Measurements from ENCODE around the gene LGALS14.

Gene LGALS14

DNA sequence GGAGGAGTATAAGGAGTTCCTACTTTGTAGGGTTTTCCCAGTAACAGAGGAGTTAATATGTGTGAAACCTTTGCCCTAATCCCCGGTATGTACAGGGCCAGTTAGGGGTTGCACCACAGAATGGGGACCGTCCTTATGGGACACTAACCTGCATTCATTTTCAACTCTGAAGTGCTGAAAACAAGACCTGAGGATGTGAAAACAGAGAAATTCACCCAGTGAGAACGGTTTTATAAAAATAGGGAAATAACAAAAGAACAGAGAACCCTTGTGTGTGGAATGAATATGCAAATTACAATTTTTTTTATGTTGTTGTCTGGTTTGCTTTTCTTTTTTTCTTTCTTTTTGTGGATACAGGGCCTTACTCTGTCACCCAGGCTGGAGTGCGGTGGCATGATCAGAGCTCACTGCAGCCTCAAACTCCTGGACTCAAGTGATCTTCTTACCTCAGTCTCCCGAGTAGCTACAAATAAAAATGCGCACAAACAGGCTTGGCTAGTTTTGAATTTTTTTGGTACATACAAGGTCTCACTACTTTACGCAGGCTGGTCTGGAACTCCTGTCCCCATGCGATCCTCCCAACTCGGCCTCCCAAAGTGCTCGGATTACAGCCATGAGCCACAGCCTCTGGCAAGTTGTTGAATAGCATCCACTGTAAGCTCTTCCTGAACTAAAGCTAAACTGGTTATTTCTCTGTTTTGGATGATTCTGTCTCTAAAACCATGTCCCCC lies 23.0 kb downstream of the LGALS14 start:
- TF ChIP-seq GATA3 (IDR thresholded peaks at IDR 0.05; ENCODE audit: low read depth, low read length): no peak
- no peak for TF ChIP-seq GATA2 (IDR thresholded peaks at IDR 0.05; ENCODE audit: low read depth, low read length)

DNA sequence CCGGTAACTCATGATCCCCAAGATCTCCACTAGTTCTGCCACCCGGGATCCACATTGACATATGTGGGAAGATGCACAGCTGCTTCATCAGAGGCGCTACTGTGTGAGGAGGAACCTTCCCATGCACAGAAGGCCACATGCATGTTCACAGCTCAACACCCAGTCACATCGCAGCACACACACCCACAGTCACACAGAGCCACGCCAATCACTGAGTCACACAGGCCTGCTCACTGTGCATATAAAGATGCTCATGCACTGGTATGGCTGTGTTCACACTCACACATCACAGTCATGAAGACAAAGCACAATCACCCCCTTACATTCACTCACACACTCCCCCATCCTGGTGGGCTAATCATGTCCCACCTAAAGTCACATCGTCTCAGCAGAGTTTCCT lies 23.8 kb downstream of the LGALS14 start:
- TF ChIP-seq GATA2 (IDR thresholded peaks at IDR 0.05; ENCODE audit: low read depth, low read length) (no peak), GATA3 (IDR thresholded peaks at IDR 0.05; ENCODE audit: low read depth, low read length) (no peak)

DNA sequence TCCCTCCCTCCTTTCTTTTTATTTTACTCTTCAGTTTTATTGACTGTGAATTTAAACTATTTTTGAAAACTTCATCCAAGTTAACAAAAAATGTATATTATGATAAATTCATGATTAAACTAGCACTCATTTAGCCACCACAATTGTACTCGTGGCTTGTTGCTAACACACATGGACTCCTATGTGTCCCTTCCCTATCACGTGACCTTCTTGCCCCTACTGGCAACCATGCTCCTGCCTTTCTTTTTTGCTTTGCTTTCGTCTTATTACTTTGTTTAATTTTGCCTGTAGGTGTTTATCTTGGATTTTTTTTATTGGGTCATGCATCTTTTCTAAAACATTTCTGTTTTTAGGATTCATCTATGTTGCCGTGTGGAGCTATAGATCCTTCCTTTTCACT lies 25.3 kb downstream of the LGALS14 start:
- TF ChIP-seq GATA3 (IDR thresholded peaks at IDR 0.05; ENCODE audit: low read depth, low read length) (no peak), GATA2 (IDR thresholded peaks at IDR 0.05; ENCODE audit: low read depth, low read length) (no peak)

DNA sequence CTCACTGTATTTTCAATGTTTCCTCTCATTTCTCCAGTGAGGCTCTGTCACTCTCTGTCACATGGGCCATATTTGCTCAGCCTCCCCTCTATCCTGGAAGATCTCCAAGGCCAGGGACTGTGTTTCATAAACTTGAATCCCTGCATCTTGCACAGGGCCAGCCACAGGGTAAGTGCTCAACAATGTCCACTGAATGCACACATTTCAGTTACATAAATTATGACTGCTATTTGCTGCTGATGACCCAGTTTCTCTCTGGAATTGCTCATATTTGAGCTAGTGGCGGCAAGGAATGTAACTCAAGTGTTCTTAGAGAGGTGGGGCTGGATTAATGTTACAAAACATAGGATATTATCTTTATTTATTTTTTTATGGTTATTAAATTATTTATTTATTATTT lies 27.4 kb downstream of the LGALS14 start:
- TF ChIP-seq GATA2 (IDR thresholded peaks at IDR 0.05; ENCODE audit: low read depth, low read length) (no peak), GATA3 (IDR thresholded peaks at IDR 0.05; ENCODE audit: low read depth, low read length) (no peak)

DNA sequence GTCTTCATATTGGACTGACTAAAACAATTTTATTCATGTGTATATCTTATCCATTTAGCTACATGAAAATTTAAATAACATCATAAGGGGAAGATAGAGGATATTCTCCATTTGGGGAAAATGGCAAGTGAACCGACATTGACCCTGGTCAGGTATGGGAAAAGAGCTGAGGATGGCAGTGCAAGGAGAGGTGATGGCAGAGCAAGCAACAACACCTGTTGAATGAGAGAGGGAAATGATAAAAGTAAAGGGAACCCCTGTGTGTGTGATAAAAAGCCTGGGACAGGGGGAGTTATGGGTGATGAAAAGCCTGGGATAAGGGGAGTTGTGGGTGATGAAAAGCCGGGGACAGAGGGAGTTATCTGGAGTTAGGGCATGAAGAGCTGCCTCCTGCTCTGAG lies 29.6 kb downstream of the LGALS14 start:
- TF ChIP-seq GATA3 (IDR thresholded peaks at IDR 0.05; ENCODE audit: low read depth, low read length) (no peak), GATA2 (IDR thresholded peaks at IDR 0.05; ENCODE audit: low read depth, low read length) (no peak)

DNA sequence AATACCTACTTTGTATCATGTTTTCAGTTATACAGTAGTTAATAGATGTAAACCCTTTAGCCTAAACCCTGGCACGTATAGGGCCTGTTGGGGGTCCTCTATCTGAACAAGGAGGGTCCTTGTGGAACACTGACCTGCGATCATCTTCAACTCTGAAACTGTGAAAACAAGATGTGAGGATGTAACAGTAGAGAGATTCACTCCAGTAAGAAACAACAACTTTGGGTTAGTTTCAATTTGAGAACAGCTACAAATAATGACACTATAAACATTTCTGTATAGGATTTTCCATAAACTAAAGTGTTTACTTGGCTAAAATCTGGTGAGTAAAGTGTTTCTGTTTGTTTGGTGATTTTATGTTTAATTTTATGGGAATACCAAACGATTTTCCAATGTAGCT lies 31.4 kb downstream of the LGALS14 start:
- TF ChIP-seq GATA2 (IDR thresholded peaks at IDR 0.05; ENCODE audit: low read depth, low read length) (no peak), GATA3 (IDR thresholded peaks at IDR 0.05; ENCODE audit: low read depth, low read length) (no peak)

DNA sequence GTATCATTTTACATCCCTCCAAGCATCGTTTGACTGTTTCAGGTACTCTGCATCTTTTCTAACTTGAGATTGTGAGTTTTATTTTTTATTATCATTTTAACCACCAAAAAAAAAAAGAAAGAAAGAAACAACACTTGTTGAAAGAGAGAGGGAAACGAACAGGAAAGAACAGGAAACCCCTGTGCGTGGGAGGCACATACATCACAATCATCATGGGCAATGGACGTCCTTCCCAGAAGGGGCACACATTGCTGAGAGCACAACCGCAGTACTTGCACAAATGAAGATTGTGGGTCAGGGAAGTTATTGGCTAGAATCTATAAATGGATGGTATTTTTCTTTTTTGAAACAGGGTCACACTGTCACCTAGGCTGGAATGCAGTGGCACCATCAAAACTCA lies 31.8 kb downstream of the LGALS14 start:
- TF ChIP-seq GATA3 (IDR thresholded peaks at IDR 0.05; ENCODE audit: low read depth, low read length) (no peak), GATA2 (IDR thresholded peaks at IDR 0.05; ENCODE audit: low read depth, low read length) (no peak)

DNA sequence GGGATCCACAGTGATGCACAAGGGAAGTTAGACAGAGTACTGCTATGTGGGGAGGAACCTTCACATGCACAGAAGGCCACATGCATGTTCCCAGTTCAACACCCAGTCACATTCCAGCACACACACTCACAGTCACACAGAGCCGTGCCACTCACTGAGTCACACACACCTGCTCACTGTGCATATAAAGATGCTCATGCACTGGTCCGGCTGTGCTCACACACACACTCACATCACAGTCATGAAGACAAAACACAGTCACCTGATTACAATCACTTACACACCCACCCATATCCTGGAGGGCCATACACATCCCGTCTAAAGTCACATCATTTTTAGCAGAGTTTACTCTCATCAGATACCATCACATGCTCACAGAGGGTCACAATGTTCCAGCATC lies 33.1 kb downstream of the LGALS14 start:
- no peak for TF ChIP-seq GATA2 (IDR thresholded peaks at IDR 0.05; ENCODE audit: low read depth, low read length)
- TF ChIP-seq GATA3 (IDR thresholded peaks at IDR 0.05; ENCODE audit: low read depth, low read length): no peak

DNA sequence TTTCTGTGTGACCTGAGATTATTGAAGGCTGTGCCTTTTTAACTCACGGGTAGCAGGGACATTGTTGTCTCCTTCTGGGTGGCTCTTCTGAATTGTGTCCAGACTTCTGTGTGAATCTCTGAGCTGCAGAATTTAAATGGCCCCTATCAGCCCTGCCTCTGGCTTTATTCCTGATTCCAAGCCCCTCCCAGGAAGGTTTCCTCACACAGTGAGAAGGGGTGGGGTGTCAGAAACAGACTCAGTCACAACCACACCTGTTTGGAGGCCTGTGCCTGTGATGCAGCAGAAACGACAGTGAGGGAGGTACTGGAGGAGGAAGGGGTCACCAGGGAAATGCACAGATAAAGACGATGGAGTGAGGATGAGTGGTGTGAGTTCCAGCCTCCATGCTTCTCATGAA lies 33.6 kb downstream of the LGALS14 start, which contains the start of gene CLC:
CLC (minus strand) TSS at position 139 of the 400 bp plus-strand sequence; CDS start at position 62, 77 bp downstream.
- TF ChIP-seq GATA3 (IDR thresholded peaks at IDR 0.05; ENCODE audit: low read depth, low read length): no peak
- no peak for TF ChIP-seq GATA2 (IDR thresholded peaks at IDR 0.05; ENCODE audit: low read depth, low read length)

DNA sequence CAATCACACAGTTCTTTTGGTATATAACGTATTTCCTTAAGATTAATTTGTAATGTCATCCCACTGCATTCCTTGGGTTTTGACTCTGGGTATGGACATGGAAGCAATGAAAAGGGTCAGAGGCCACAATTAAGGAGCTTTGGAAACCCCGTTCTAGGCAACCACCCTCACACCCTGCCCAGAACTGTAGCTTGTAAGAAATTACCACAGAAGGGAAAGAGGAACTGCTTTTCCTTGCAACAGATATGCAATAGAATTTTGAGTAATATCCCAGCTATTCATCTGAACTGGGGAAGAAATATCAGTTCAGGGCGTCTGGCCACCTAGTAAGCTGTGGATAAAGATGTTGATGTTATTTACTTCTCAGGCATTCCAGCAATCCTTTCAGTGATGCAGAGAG lies 34.5 kb downstream of the LGALS14 start:
- no peak for TF ChIP-seq GATA2 (IDR thresholded peaks at IDR 0.05; ENCODE audit: low read depth, low read length)
- TF ChIP-seq GATA3 (IDR thresholded peaks at IDR 0.05; ENCODE audit: low read depth, low read length): no peak

DNA sequence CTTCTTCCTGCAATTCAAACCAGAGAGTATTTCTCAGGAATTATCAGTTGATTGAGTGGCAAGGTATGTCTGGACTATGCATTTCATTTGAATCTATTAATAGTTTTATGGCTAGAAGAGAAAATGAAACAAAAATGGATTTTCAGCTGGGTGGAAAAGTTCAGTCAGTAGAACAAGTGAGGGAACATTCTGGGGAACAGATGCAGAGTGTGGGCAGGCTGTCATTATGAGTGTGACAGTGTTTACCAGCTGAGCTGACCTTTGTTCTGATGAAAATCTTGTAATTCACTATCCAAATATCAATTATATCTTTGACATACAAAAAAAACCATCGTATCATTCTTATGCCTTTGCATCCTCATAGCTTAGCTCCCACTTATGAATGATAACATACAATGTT lies 36.1 kb downstream of the LGALS14 start:
- no peak for TF ChIP-seq GATA3 (IDR thresholded peaks at IDR 0.05; ENCODE audit: low read depth, low read length)
- TF ChIP-seq GATA2 (IDR thresholded peaks at IDR 0.05; ENCODE audit: low read depth, low read length): no peak

DNA sequence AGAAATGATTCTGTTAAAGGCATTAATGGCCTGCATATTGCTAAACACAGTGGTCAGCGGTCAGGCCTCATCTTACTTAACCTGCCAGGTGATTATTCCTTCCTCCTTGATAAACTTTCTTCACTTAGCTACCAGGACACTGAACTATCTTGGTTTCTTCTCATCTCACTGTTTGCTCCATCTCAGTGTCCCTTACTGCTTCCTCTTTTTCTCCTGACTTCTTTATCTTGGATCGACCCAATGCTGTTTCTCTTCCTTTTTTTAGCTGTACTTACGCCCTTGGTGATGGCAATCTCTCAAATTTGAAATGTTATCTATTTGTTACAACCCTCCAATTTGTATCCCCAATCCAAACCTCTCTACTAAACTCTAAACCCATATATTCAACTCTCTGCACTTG lies 41.4 kb downstream of the LGALS14 start:
- TF ChIP-seq GATA3 (IDR thresholded peaks at IDR 0.05; ENCODE audit: low read depth, low read length): no peak
- no peak for TF ChIP-seq GATA2 (IDR thresholded peaks at IDR 0.05; ENCODE audit: low read depth, low read length)

DNA sequence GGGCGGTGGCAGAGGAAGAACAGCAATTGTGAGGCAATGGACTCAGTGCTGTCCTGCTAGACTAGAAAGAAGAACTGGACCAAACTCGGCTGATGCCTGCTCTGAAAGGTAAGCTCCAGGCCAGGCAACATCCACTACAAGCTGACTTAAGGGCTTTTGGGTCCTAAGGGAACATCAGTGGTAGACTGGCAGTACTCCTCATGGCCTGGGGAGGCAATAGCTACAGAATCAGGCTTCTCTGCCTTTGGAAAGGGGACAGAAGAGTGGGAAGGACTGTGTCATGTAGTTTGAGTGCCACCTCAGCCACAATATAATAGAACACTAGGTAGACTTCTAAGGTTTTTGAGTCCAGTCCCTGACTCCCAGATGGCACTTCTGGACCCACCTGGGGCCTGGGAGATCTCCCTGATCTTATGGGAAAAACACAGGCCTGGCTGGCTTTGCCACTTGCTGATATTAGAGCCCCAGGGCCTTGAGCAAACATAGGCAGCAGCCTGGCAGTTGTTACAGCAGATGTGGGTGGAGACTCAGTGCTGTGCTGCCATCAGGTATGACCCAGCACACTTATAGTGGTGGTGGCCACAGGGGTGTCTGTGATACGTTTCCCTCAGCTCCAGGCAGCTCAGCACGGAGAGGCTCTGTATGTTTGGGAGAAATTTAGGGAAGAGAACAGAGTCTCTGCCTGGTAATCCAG lies 42.7 kb downstream of the LGALS14 start:
- TF ChIP-seq GATA2 (IDR thresholded peaks at IDR 0.05; ENCODE audit: low read depth, low read length): no peak
- TF ChIP-seq GATA3 (IDR thresholded peaks at IDR 0.05; ENCODE audit: low read depth, low read length): no peak

DNA sequence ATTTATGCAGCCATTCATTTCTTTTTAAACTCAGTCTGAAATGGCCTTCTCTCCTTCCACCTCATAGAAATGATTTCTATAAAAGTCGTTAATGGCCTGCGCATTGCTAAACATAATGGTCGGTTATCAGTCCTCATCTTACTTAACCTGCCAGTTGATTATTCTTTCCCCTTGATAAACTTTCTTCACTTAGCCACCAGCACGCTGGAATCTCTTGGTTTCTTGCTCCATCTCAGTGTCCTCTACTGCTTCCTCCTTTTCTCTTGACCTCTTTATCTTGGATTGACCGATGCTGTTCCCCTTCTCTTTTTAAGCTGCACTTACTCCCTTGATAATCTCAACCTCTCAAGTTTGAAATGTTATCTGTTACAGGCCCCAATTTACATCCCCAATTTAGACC lies 45.7 kb downstream of the LGALS14 start:
- no peak for TF ChIP-seq GATA3 (IDR thresholded peaks at IDR 0.05; ENCODE audit: low read depth, low read length)

DNA sequence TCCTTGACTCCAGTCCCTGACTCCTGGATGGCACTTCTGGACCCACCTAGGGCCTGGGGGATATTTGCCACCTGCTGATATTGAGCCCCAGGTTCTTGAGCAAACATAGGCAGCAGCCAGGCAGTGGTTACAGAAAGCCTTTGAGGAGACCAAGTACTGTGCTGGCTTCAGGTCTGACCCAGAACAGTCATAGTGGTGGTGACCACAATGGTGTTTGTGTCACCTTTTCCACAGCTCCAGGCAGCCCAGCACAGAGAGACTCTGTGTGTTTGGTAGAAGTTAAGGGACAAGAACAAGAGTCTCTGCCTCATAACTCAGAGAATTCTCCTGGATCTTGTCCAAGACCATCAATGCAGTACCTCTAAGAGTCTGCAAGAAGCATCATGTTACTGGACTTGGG lies 48.1 kb downstream of the LGALS14 start:
- no peak for TF ChIP-seq GATA3 (IDR thresholded peaks at IDR 0.05; ENCODE audit: low read depth, low read length)
